HG03469 (cell line): Measurements from ENCODE around the gene LPCAT1.

ENCODE experiments used
- ATAC-seq: cut with Tn5 transposase; IDR thresholded peaks from one replicate; pipeline ENCODE4 v1.9.1; 2021; ENCODE audit warnings: mild to moderate bottlenecking, moderate library complexity, moderate number of reproducible peaks; ENCODE audit not compliant: unreplicated experiment

Gene LPCAT1

DNA sequence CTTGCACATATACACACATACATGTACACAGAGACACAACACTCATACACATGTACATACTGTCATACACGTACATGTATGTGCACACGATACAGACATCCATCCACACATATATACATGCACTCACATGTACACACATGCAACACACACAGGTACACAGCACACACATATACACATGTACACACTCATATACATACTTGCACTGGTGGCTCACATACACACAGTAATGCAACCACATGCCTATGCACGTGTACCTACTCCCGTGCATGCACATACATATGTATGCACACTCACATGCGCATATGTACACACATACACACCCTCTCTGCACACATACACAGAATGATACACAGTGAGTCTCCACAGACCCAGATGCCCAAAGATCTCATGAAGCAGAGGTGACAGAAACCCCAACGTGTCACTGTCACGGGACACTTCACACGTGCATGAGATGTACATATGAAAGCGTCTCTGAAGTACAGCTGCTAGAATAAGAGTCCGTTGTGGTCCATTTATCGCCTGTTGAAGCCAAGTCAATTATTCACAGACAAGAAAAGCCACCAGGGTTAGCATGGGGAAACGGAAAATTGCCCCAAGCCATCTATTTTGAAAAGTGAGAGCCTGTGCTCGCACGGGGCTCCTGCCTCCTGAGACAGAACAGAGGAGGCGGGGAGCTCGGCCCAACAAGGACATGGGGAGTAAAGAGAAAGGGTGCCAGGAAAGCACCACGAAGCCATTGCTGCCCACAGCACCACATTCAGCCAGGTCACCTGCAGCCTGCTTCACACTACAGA is 24.9 kb downstream of the LPCAT1 start:
- ATAC-seq = peak; percentile 31

- ATAC-seq = no peak
Measured at GRCh38 chr5:1497795-1498622, 25.8 kb downstream of the LPCAT1 start.

DNA sequence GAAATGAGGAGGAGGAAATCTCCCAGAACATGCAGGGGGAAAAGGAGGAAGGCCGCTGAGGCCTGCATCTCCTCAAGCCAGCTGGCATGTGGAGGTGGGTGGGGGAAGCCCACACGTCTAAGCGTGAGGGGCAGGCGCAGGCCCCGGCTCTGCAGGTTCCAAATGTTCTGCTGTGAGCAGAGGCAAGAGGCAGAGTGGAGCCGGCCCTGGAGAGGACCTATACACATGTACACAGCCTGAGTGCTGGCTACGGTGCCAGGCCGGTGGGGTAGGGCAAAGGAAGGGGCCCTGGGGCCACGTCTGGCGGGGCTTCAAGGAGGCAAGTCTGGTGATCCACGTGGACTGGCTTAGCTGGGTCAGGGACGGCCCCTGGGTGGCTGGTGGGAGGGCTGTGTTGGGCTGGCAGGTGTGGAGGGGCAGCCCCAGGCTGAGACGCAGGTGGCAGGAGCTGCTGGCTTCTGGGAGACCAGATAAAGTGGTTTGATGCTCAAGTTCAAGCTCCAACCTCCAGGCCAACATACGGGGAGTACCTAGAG is 26.4 kb downstream of the LPCAT1 start:
- no peak for ATAC-seq

- no peak for ATAC-seq
Measured at GRCh38 chr5:1495525-1495897, 28.2 kb downstream of the LPCAT1 start.

- ATAC-seq = no peak
Measured at GRCh38 chr5:1494780-1495524, 28.8 kb downstream of the LPCAT1 start.

GRCh38 chr5:1493941-1494340 is 29.8 kb downstream of the LPCAT1 start:
- ATAC-seq = no peak

- ATAC-seq = no peak
Measured at GRCh38 chr5:1493413-1493812, 30.3 kb downstream of the LPCAT1 start.

DNA sequence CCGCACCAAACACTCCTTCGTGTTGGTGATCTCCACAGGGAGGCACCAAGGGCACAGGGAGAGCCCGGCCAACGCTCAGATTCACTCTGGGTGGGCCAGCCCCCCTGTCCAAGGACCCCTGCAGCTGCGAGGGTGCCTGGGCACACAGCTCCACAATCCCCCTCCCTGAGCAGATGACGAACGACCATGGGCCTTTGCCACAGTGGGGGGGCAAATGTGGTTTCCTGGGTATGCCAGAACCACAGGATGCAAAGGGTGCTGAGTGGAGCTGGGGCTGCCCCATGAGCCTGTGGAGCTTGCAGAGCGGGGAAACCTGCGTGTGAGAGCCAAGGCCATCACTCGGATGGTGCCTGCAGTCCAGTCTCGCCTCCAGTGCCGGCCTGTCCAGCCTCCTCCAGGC is 31.0 kb downstream of the LPCAT1 start:
- no peak for ATAC-seq

DNA sequence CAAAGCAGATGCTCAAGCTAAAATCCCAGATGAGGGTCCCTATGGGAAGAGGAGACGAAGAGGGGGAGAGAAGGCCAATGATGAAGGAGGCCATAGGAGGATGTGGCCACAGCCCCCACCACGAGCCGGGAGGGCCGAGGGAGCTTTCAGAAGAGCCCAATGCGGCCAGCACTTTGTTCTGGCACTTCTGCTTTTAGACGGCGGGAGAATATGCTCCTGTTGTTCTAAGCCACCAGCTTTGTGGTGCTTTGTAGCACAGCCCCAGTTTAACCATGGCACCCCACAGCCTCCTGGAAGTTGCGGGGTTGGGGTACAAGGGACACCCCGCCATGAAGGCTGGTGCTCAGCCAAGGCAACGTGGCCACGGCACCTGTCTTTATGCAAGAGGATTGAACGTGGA is 33.4 kb downstream of the LPCAT1 start:
- ATAC-seq = no peak

- ATAC-seq = no peak
Measured at GRCh38 chr5:1489754-1490153, 34.0 kb downstream of the LPCAT1 start.

- ATAC-seq = peak; percentile 27
Measured at GRCh38 chr5:1488882-1489680, 34.7 kb downstream of the LPCAT1 start.

- no peak for ATAC-seq
Measured at GRCh38 chr5:1487079-1487764, 36.5 kb downstream of the LPCAT1 start.

DNA sequence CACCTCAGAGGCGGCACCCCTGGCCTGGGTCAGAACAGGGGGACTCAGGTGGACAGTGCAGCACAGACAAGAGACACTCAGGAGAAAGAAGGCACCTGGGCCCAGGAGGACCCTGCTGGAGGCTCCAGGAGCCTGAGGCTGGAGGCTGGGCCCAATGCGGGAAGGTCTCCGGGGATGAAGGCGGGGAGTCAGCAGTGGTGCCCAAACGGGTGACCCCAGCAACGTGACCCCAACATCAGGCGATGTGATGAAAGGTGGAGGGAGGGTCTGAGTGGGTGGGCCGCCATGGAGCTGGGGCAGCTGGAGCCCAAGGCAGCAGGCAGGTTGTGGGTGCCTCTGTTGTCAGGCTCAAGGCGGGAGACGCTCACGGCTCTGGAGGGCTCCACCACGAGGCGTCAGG is 37.5 kb downstream of the LPCAT1 start:
- ATAC-seq = no peak

DNA sequence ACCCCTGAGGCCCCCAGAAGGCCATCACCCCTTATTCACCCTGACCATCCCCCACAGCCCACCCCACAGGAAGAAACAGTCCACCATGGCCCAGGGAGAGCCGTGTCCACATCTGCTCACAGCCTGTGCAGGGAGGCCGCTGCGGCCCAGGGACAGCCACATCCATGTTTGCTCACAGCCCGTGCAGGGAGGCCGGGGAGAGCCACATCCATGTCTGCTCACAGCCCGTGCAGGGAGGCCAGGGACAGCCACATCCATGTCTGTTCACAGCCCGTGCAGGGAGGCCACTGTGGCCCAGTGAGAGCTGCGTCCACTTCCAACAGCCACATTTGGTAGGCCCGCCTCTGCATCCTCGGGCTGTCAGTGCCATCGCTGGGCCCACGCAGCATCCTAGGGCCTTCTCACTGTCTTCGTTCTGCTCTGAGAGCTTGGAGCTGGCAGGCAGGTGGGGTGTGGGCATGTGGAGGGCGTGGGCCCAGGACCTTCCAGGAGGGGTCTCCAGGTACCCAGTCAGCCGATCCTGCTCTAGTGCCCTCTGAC is 38.1 kb downstream of the LPCAT1 start:
- ATAC-seq = no peak

- ATAC-seq = peak; percentile 41
Measured at GRCh38 chr5:1484730-1485578, 38.8 kb downstream of the LPCAT1 start.

DNA sequence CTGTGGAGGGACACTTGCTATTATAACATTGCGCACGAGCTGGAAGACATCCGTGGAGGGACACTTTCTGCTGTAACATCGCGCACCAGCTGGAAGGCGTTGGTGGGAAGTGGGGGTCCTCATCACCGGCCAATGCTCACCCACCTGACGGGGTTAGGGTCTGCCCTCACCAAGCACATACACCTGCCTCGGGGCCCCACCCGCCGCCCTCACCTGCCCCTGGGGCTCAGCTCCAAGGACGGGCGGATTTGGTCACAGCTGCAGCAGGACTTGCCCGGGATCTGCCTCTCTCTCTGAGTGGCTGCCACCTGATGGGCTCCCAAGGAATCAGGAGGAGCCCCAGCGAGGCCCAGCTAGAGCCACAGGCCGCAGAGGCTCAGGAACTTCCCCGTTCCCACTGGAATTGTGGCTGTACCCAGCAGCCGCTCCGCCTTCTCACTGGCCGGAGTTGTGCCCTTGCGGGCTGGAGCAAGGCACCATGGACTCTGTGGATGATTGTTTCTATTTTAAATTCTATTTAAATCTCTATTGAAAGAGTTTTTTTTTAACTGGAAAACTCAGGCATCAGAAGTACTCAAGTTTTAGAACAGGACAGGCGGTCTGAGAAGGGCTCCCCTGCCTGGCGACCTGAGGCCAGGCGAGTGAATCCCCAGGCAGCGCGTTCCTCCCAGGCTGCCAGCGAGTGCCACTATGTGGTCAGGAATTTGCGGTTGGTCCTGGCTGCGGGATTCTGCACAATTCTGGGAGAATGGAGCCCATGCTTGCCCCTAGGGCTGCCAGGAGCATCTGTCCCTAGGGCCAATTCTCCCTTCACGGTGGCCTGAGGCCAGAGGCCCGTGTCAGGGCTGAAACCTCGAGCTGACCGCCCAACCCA is 39.7 kb downstream of the LPCAT1 start:
- no peak for ATAC-seq

DNA sequence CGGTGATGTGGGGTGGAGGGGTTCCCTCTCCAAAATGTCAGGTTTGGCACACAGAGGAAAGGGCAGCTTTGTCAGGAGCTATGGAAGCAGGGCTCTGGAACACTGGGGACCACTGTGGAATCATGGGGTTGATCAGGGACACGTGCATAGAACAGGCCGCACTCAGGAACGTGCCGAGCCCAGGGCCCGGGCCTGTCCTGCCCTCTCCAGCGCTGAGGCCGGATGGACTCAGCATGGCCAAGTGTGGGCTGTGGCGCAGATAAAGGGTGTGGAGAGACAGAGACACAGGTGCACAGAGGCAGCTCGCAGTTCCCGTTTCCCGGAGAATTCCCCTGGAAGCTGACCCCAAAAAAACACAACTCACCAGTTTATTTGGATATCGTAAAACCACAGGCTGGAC is 40.7 kb downstream of the LPCAT1 start:
- ATAC-seq = no peak

GRCh38 chr5:1481959-1482331 is 41.8 kb downstream of the LPCAT1 start:
- ATAC-seq = no peak
